Measurements from ENCODE around the gene SDK2.

- TF ChIP-seq CTCF (conservative IDR thresholded peaks at IDR 0.05; ENCODE audit: low read depth in 2 of 2) (no peak; a peak in 1 of 4 replicates), EZH2phosphoT487 (IDR thresholded peaks at IDR 0.05; ENCODE audit: unreplicated experiment) (no peak), EZH2 (IDR thresholded peaks at IDR 0.05; ENCODE audit: low read depth, unreplicated experiment) (no peak), POLR2AphosphoS5 (IDR thresholded peaks at IDR 0.05; ENCODE audit: low read depth) (no peak), JUNB (IDR thresholded peaks at IDR 0.05; ENCODE audit: unreplicated experiment) (no peak), CREB1 (CRISPR knock-in tag; IDR thresholded peaks at IDR 0.05; ENCODE audit: low read depth) (no peak), REST (IDR thresholded peaks at IDR 0.05; ENCODE audit: unreplicated experiment) (no peak), ZNF462 (CRISPR knock-in tag; IDR thresholded peaks at IDR 0.05) (no peak)
Observed at GRCh38 chr17:73620414-73620813, 23.8 kb downstream of the SDK2 start.
